HFFc6 (cell line): ENCODE results near the gene BACH2. TPM values are rescaled to one million over a fixed set of nuclear protein-coding genes. Genes with fewer than 3 reads are reported as not detected.

ENCODE experiments used
- DNase-seq: peaks from one replicate; pipeline ENCODE4 v3.0.0-alpha.2; 2018
- H3K27ac Mint-ChIP-seq: 2 replicates; pipeline ENCODE4 v1.8.0; 2020; ENCODE audit warnings: mild to moderate bottlenecking, mixed read lengths
- H3K27me3 Mint-ChIP-seq: 2 replicates; pipeline ENCODE4 v1.8.0; 2021; ENCODE audit warnings: mild to moderate bottlenecking, moderate library complexity, mixed read lengths; ENCODE audit not compliant: insufficient read depth
- H3K36me3 Mint-ChIP-seq: 2 replicates; pipeline ENCODE4 v1.8.0; 2021; ENCODE audit warnings: low read depth, mixed read lengths
- H3K4me1 Mint-ChIP-seq: 2 replicates; pipeline ENCODE4 v1.8.0; 2020; ENCODE audit warnings: low read depth, mixed read lengths
- H3K4me3 Mint-ChIP-seq: 2 replicates; pipeline ENCODE4 v1.8.0; 2020; ENCODE audit warnings: mild to moderate bottlenecking, moderate library complexity, mixed read lengths
- H3K9me3 Mint-ChIP-seq: 2 replicates; pipeline ENCODE4 v1.8.0; 2020; ENCODE audit warnings: mild to moderate bottlenecking, mixed read lengths
- CTCF ChIP-seq: fragments of 200-600 bp; sonication (generic); IDR thresholded peaks from 2 replicates; pipeline ENCODE4 v1.5.0; 2021; ENCODE audit warnings: antibody characterized with exemption, mild to moderate bottlenecking
- total RNA-seq, 6 experiments: library from RNA; stranded (reverse); fragmentation: NEBNext Ultra II Directional; extraction: Animal tissue kit (Norgen Biotek cat#: 25700); gene quantifications; 2 replicates in 1 of 6; 3 replicates in 5 of 6; pipeline ENCODE4 v1.2.3, GENCODE V29; 2021

Gene BACH2
- total RNA-seq, 6 experiments from 2014 or later = not detected

GRCh38 chr6:90222724-90223198 lies 73.9 kb downstream of the BACH2 start:
- Mint-ChIP-seq H3K4me3 (no peak overlapping the region), H3K36me3 (no peaks in the 10 kb centered on the region), H3K27me3 (peaks cover 7% of the 10 kb centered on the region; the same call in 1 of the 2 replicates), H3K27ac (no peak overlapping the region), H3K4me1 (no peaks in the 10 kb centered on the region), H3K9me3 (peaks cover 10% of the 10 kb centered on the region; the same call in 1 of the 2 replicates)
- no peak for DNase-seq
- TF ChIP-seq CTCF = no peak

- DNase-seq = no peak
- H3K27ac Mint-ChIP-seq = no peak overlapping the region
Measured at GRCh38 chr6:90222008-90222407, 74.6 kb downstream of the BACH2 start.

GRCh38 chr6:90221403-90221802 lies 75.2 kb downstream of the BACH2 start:
- Mint-ChIP-seq H3K36me3 (no peaks in the 10 kb centered on the region), H3K27me3 (peaks cover 7% of the 10 kb centered on the region; the same call in 1 of the 2 replicates), H3K9me3 (peaks cover 10% of the 10 kb centered on the region; the same call in 1 of the 2 replicates), H3K4me3 (no peak overlapping the region), H3K27ac (no peak overlapping the region), H3K4me1 (no peaks in the 10 kb centered on the region)
- no peak for DNase-seq
- no peak for TF ChIP-seq CTCF

More at GRCh38 chr6:90222008-90222407, 74.6 kb downstream of the BACH2 start:
- TF ChIP-seq CTCF = no peak
- H3K27me3 Mint-ChIP-seq = peaks cover 7% of the 10 kb centered on the region; the same call in 1 of the 2 replicates
- no peaks in the 10 kb centered on the region for H3K36me3 Mint-ChIP-seq
- peaks cover 10% of the 10 kb centered on the region; the same call in 1 of the 2 replicates for H3K9me3 Mint-ChIP-seq
- H3K4me1 Mint-ChIP-seq = no peaks in the 10 kb centered on the region
- H3K4me3 Mint-ChIP-seq = no peak overlapping the region

GRCh38 chr6:90220273-90220672 lies 76.4 kb downstream of the BACH2 start:
- peaks cover 10% of the 10 kb centered on the region; the same call in 1 of the 2 replicates for H3K9me3 Mint-ChIP-seq
- H3K36me3 Mint-ChIP-seq = no peaks in the 10 kb centered on the region
- H3K27ac Mint-ChIP-seq = no peak overlapping the region
- peaks cover 3% of the 10 kb centered on the region; the same call in 1 of the 2 replicates for H3K27me3 Mint-ChIP-seq
- H3K4me3 Mint-ChIP-seq = no peak overlapping the region
- no peaks in the 10 kb centered on the region for H3K4me1 Mint-ChIP-seq
- no peak for TF ChIP-seq CTCF
- DNase-seq = no peak

GRCh38 chr6:90219209-90219985 lies 77.2 kb downstream of the BACH2 start:
- no peak for TF ChIP-seq CTCF
- Mint-ChIP-seq H3K27me3 (peaks cover 3% of the 10 kb centered on the region), H3K27ac (no peak overlapping the region), H3K36me3 (no peaks in the 10 kb centered on the region), H3K9me3 (peaks cover 10% of the 10 kb centered on the region; the same call in 1 of the 2 replicates), H3K4me1 (no peaks in the 10 kb centered on the region), H3K4me3 (no peak overlapping the region)
- DNase-seq = peak; percentile 29
